Sigmoid colon (tissue), 7 donors: ENCODE results near the gene MYOF. TPM values are rescaled to one million over a fixed set of nuclear protein-coding genes. Genes with fewer than 3 reads are reported as not detected.
A peak's percentile ranks its signal among the peaks of the same experiment; 100 is the strongest.

Experiments used
- DNase-seq: peaks from one replicate; pipeline ENCODE4 v3.0.0-alpha.2; 2019
- H3K27ac ChIP-seq, 4 donors: fragments of 200-600 bp; sonication (generic); one replicate each; pipeline ENCODE4 v1.5.1; 2016 to 2019; ENCODE audit warnings: mild to moderate bottlenecking in 1 of 4
- H3K27me3 ChIP-seq, 3 donors: fragments of 200-600 bp; sonication (generic); one replicate each; pipeline ENCODE4 v1.5.1; 2019; ENCODE audit warnings: mild to moderate bottlenecking in 1 of 3
- H3K36me3 ChIP-seq, 4 donors: fragments of 200-600 bp; sonication (generic); one replicate each; pipeline ENCODE4 v1.5.1; 2016 to 2019
- H3K4me1 ChIP-seq, 4 donors: fragments of 200-600 bp; sonication (generic); one replicate each; pipeline ENCODE4 v1.5.1; 2017 to 2019
- H3K4me3 ChIP-seq, 4 donors: fragments of 200-600 bp; sonication (generic); one replicate each; pipeline ENCODE4 v1.5.1; 2017 to 2019; ENCODE audit warnings: mild to moderate bottlenecking in 2 of 4, moderate library complexity in 1 of 4
- H3K9me3 ChIP-seq, 4 donors: fragments of 200-600 bp in 3 of 4; sonication (generic) in 3 of 4; one replicate each; pipeline versions ENCODE4 v1.5.1 to v1.6.1; 2013 to 2019
- EP300 ChIP-seq, 4 donors: sonication (generic); formaldehyde crosslinking; IDR thresholded peaks; one replicate each; pipeline ENCODE4 v1.6.1; 2017; ENCODE audit warnings: antibody characterized with exemption in 4 of 4
- POLR2A ChIP-seq, 2 donors: fragments of 450-650 bp; IDR thresholded peaks; one replicate each; pipeline ENCODE4 v1.6.1; 2016; ENCODE audit warnings: antibody characterized with exemption in 2 of 2, mild to moderate bottlenecking in 2 of 2, moderate library complexity in 2 of 2
- POLR2AphosphoS5 ChIP-seq, 4 donors: sonication (generic); formaldehyde crosslinking; IDR thresholded peaks; one replicate each; pipeline ENCODE4 v1.6.1; 2017; ENCODE audit warnings: antibody characterized with exemption in 4 of 4
- WGBS, 2 donors: extraction: QIAGEN DNeasy Blood & Tissue Kit; methylation state at CpG; one replicate each; pipeline ENCODE4 v1.1.7; 2013; 5-methylcytosine and 5-hydroxymethylcytosine counted together
- intact Hi-C: fragments of 100-400 bp; cut with DNase I; formaldehyde crosslinking; loops from one replicate; pipeline ENCODE4 v1.15.1; 2023
- polyA plus RNA-seq, 3 donors: library from polyadenylated mRNA; stranded (reverse); fragments of 200-250 nt; gene quantifications; one replicate each; pipeline ENCODE4 v1.2.3, GENCODE V29; 2013
- total RNA-seq, 4 donors: library from RNA; depleted of rRNA; stranded (reverse); fragments of >200 nt; gene quantifications; one replicate each; pipeline ENCODE4 v1.1.0, GENCODE V29; 2016
- TF ChIP-seq, protein P1 (sequence below), 4 experiments: fragments of 450-650 bp in 3 of 4; fragments of 200-600 bp in 1 of 4; IDR thresholded peaks; one replicate each; pipeline ENCODE4 v1.5.1; 2016 to 2019; ENCODE audit warnings: antibody characterized with exemption in 4 of 4, mild to moderate bottlenecking in 3 of 4, moderate library complexity in 2 of 4
- donor health status: healthy with polysubstance abuse.
- donor health status: Bipolar disorder and iron deficiency.
- donor health status: healthy.

Gene MYOF
- total and polyA plus RNA-seq, 7 donors, result 12.6 to 83.4 (median 36.3) TPM

DNA sequence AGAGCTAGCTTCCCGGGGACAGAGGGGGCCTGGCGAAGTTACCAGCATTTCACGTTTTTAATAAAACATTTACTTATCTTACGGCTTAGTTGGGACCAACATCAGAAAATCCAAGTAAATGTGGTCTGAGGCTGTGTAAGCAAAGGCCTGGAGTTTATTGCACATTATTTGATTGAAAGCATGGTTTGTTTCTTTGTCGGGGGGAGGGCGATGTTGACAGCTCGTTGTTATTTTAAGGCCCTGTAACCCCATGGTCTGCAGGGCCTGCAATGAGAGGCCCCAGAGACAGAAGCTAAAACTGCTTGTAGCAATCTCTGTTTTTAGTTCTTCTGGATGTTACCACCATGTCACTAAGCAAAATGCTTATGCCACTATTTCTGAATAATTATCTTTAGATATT lies 88.9 kb downstream of the MYOF start:
- TF ChIP-seq, protein P1, sequence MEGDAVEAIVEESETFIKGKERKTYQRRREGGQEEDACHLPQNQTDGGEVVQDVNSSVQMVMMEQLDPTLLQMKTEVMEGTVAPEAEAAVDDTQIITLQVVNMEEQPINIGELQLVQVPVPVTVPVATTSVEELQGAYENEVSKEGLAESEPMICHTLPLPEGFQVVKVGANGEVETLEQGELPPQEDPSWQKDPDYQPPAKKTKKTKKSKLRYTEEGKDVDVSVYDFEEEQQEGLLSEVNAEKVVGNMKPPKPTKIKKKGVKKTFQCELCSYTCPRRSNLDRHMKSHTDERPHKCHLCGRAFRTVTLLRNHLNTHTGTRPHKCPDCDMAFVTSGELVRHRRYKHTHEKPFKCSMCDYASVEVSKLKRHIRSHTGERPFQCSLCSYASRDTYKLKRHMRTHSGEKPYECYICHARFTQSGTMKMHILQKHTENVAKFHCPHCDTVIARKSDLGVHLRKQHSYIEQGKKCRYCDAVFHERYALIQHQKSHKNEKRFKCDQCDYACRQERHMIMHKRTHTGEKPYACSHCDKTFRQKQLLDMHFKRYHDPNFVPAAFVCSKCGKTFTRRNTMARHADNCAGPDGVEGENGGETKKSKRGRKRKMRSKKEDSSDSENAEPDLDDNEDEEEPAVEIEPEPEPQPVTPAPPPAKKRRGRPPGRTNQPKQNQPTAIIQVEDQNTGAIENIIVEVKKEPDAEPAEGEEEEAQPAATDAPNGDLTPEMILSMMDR (IDR thresholded peaks at IDR 0.05), result no peak
- TF ChIP-seq POLR2A (IDR thresholded peaks at IDR 0.05) (no peak), POLR2AphosphoS5 (IDR thresholded peaks at IDR 0.05) (peak in 2 of 4 donors; percentile 18 to 52), EP300 (IDR thresholded peaks at IDR 0.05) (no peak)
- Histone ChIP-seq H3K4me1 (peaks cover 0 to 34% (median 18%) of the 10 kb centered on the region in 4 donors), H3K36me3 (peaks cover 0 to 46% (median 16%) of the 10 kb centered on the region in 4 donors), H3K4me3 (no peak overlapping the region), H3K9me3 (no peaks in the 10 kb centered on the region), H3K27ac (peak overlapping the region in 3 of 4 donors; percentile 44 to 56 (median 52)), H3K27me3 (no peaks in the 10 kb centered on the region)
- WGBS, 2 donors, result 77 to 78% methylated on average over 7 of the region's 7 CpGs
- intact Hi-C loops, result no loop called here
- DNase-seq, result no peak

DNA sequence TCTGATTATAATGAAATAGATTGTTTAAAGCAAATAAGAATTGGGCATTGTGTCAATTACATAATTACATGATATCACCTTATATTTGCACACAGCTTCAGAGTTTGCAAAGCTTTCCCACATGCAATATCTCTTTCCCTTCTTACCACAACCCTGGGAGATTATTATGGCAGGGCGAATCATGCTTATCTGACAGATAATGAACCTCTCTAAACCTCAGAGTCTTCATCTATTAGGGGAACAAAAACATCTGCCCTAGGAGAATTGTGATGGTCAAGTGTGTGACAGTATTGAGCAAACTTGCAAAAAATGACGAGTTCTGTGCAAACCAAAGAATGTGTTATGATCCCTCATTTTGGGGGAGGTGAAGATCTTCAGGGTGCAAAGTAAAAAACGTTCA lies 90.0 kb downstream of the MYOF start:
- no peak for TF ChIP-seq EP300 (IDR thresholded peaks at IDR 0.05)
- TF ChIP-seq POLR2AphosphoS5 (IDR thresholded peaks at IDR 0.05), result no peak
- no peak for TF ChIP-seq POLR2A (IDR thresholded peaks at IDR 0.05)
- TF ChIP-seq, protein P1 (IDR thresholded peaks at IDR 0.05), result no peak
- H3K36me3 ChIP-seq, result peaks cover 0 to 47% (median 22%) of the 10 kb centered on the region in 4 donors

DNA sequence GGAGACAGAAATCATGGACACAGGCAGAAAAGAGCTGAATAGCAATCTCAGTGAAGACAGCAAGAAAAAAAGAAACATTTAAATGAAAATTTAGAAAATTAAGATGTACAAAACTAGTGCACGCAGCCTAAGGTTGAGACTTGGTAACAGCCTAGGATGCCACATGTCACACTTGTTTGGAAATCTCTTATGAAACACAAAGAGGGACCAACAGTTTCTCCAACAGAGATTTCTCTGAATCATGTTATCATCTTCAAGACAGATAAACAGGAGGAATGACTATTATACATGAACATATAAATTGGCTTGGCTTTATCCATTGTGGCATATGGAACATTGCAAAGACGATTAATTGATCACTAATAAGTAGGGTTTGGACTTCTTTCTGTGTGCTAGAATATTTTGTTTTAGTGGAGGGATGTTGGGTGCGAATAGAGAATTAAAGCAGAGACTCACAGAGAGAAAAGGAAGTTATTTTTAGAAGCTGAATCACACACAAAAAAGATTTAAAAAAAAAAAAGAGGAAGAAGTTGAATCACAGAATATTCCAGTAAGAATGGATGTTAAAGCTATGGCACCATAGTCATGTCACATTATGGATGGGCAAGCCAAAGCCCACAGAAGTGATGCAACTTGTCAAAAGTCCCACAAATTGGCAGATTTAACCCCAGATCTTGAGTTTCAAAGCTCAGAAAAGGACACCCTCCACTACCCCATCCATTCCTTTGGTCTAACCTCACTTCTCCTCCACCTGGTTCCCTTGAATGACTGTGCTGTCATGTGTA lies 91.6 kb downstream of the MYOF start:
- WGBS, 2 donors, result 75 to 88% methylated on average over 3 of the region's 3 CpGs
- H3K27me3 ChIP-seq, result no peaks in the 10 kb centered on the region
- H3K4me3 ChIP-seq, result no peak overlapping the region
- no peak for TF ChIP-seq EP300 (IDR thresholded peaks at IDR 0.05)
- TF ChIP-seq POLR2AphosphoS5 (IDR thresholded peaks at IDR 0.05), result no peak
- TF ChIP-seq POLR2A (IDR thresholded peaks at IDR 0.05), result no peak
- TF ChIP-seq, protein P1 (IDR thresholded peaks at IDR 0.05), result no peak
- H3K4me1 ChIP-seq, result peaks cover 0 to 36% (median 14%) of the 10 kb centered on the region in 4 donors
- peak overlapping the region in 2 of 4 donors; percentile 41 to 45 for H3K27ac ChIP-seq
- DNase-seq, result no peak
- intact Hi-C loops, result no loop called here
- no peaks in the 10 kb centered on the region for H3K9me3 ChIP-seq
- peaks cover 6 to 59% (median 27%) of the 10 kb centered on the region in 4 donors for H3K36me3 ChIP-seq

More for the DNA sequence above, 90.0 kb downstream of the MYOF start:
- no peaks in the 10 kb centered on the region for H3K27me3 ChIP-seq
- no peak overlapping the region for H3K27ac ChIP-seq
- intact Hi-C loops, result no loop called here
- 63 to 75% methylated on average over 3 of the region's 3 CpGs for WGBS, 2 donors
- no peaks in the 10 kb centered on the region for H3K9me3 ChIP-seq
- H3K4me1 ChIP-seq, result peaks cover 0 to 41% (median 21%) of the 10 kb centered on the region in 4 donors
- no peak for DNase-seq
- H3K4me3 ChIP-seq, result no peak overlapping the region

DNA sequence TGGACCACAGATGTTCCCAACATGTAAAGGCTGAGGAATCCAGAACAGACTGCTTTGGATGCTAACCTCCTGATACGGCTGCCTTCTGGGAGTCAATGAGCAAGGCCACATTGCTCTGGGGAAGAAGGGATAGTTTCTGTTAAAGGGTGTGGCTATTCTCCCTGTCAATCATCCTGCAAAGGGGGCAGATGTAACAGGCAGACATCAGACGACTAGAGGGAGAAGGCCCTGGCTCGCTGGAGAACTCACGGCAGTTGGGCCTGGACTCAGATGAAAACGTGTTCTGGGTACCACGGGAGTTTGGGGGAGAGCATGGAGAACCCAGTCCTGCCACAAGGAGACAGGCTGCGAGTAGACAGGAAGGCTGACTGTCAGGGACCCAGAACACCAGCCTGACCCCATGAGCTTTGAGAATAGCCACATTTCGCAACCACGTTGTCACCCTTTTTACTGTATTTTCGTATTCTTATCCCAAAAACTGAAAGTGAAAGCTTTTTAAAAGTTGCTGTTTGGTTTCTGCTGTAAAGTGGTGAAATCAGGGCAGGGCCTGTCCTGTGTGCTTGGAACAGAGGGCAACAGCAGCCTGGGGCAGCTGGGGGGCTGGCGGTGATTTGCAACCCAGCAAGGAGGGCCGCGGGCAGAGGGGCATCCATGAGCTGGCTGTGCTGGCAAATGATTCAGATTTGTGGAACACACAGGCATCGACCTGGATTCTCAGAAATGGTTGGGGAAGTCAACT lies 95.3 kb downstream of the MYOF start:
- no peak overlapping the region for H3K4me3 ChIP-seq
- no peaks in the 10 kb centered on the region for H3K9me3 ChIP-seq
- H3K36me3 ChIP-seq, result peaks cover 10 to 59% (median 24%) of the 10 kb centered on the region in 4 donors
- peaks cover 0 to 31% (median 17%) of the 10 kb centered on the region in 4 donors for H3K4me1 ChIP-seq
- 71 to 82% methylated on average over 14 of the region's 14 CpGs for WGBS, 2 donors
- peak; percentile 63 for DNase-seq
- H3K27ac ChIP-seq, result peak overlapping the region; percentile 41 to 64 (median 62)
- intact Hi-C loops, result no loop called here
- TF ChIP-seq EP300 (IDR thresholded peaks at IDR 0.05) (no peak), POLR2AphosphoS5 (IDR thresholded peaks at IDR 0.05) (peak in 1 of 4 donors; percentile 29), POLR2A (IDR thresholded peaks at IDR 0.05) (no peak)
- no peaks in the 10 kb centered on the region for H3K27me3 ChIP-seq

DNA sequence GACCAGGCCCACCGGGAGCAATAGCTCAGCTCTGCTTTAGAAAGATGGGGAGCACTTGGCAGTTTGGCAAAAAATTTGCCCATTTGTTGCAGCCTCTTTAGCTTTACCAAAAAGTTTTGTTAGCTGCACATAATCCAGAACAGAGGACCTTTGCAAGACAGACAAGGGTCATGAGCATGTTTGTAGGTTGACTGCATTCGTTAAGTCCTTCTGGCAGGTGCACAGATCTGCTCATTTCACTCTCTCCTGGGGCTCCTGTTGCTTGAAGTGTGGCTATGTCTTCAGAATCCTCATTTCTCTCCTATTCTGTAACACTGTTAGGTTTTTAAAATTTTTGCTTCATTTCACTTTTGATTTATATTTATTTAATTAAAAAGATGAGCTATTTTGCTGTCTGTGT lies 96.8 kb downstream of the MYOF start:
- TF ChIP-seq POLR2AphosphoS5 (IDR thresholded peaks at IDR 0.05), result no peak
- TF ChIP-seq POLR2A (IDR thresholded peaks at IDR 0.05), result no peak
- TF ChIP-seq EP300 (IDR thresholded peaks at IDR 0.05), result no peak
- DNase-seq, result no peak
- WGBS, 2 donors, result 96 to 98% methylated on average over 2 of the region's 2 CpGs
- Histone ChIP-seq H3K27me3 (no peaks in the 10 kb centered on the region), H3K9me3 (no peaks in the 10 kb centered on the region), H3K36me3 (peaks cover 10 to 67% (median 34%) of the 10 kb centered on the region in 4 donors), H3K4me3 (no peak overlapping the region), H3K27ac (peak overlapping the region in 1 of 4 donors; percentile 81), H3K4me1 (peaks cover 0 to 34% (median 20%) of the 10 kb centered on the region in 4 donors)
- intact Hi-C loops, result no loop called here
